Stimulated activated CD8-positive, alpha-beta memory T cell treated with anti-CD3 and anti-CD28 coated beads, Interleukin-15, amount 100 ng/mL, for 4 hours (primary cell): ENCODE results near the gene SELENOW.
"Not testable (repeated sequence)": the region's sequence is repeated elsewhere in the genome, so short reads cannot be mapped to it uniquely, and the experiment has no call there.

ENCODE experiments used
- DNase-seq, 2 donors: peaks; one replicate each; pipeline ENCODE4 v3.0.0-alpha.2; 2020; ENCODE audit warnings: low read depth in 2 of 2

SELENOW gene

DNA sequence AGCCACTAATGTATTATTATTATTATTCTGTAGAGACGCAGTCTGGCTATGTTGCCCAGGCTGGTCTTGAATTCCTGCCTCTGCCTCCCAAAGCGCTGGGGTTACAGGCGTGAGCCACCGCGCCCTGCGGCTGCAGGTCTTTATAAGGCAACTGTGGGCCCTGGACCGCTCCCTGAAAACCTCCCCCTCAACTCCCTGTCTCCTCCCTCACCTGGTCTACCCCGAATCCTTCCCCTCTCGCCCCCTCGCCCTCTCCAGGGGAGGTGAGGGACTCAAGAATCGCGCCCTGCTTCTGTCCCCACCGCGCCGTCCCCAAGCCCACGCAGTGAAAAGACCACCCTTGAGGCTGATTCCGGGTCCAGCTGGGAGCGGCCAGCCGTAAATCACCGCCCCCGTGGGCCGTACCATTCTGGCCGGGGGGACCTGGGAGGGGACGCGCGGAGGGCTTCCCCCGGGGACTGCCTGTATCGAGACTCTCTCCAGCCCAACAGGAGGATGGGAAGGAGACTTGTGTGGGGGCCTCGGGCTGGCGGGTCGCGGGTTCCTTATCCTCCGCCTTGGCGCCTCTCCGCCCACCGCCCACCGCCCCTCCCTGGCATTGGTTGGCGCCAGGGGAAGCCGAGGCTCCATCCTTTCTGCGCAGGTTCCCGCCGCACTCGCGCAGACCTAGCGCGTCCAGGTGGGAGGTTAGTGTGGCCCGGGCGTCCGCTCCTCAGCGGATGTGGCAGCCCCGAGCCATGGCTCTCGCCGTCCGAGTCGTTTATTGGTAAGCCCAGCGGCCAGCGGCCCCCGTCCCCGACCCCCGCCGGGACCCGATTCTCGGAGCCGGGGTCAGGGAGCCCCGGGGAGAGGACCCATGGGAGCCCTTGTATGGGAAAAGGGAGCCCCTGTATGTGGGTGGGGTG, at the start of gene SELENOW:
SELENOW (plus strand) TSS at position 655 of the 905 bp plus-strand sequence; CDS start at position 738, 83 bp downstream.
- DNase-seq: peak; percentile 44 to 58

DNA sequence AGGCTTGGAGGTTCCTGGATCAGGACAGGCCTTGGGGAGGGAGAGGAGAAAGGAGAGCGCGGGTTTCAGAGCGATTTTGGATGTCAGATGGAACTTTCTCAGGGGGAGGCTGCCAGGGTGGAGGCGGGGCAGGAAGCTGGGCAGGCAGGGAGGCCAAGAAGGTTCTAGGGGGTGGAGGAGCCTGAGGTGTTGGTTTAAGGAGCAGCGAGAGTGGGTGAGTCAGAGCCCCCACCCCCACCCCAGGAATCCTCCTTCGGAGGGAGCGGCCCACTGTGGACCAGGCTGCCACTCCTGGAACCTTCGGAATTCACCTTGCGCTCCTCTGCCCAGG, 49.1 kb upstream of the SELENOW start:
- DNase-seq: no peak

DNA sequence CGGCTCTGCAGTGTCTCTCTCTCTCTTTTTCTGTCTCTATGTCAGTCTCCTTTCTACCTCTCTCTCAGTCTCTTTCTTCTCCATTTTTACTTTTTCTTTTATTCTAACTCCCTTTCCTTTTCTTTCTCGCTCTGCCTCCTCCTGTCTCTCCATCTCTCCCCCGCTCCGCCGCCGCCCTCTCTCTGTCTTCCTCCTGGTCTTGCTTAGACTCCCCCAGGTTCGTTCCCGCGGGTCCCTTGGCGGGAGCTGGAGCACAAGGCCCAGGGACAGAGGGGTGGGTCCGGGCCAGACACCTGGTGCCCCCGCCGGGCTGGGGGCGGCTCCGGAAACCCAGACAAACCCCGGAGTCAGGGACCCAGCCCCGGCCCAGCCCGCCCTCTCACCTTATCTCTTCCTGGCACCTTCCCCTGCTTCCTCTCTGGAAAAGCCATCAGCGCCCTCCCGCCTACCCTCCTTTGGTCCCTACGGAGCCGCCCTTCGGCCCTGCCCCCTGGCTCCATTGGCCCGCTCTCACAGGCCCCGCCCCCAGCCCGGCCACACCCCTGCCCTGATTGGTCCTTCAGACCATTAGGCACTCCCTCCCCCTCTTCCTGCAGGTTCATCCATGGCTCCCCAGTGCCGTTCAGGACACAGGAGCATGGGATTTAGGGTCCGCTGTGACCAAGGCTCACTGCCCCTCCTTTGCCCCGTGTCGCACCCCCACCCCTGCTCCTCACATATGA, 48.5 kb upstream of the SELENOW start:
- no peak for DNase-seq

DNA sequence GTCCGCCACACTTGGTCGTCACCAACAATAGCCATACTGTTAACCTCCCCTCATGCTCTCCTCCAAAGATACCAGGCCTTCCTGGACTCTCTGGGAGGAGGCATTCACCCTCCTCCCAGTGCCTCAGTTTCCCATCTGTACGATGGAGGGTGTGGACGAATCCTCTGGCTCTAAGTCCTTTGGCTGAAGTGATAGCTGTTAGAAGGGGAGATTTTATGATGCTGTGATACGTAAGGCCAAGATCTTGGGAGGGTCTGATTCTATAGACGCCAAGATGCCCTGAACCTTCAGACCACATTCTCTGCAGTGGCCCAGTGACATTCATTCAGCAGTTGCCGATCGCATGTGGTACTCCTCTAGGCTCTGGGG, 48.0 kb upstream of the SELENOW start:
- no peak for DNase-seq

DNA sequence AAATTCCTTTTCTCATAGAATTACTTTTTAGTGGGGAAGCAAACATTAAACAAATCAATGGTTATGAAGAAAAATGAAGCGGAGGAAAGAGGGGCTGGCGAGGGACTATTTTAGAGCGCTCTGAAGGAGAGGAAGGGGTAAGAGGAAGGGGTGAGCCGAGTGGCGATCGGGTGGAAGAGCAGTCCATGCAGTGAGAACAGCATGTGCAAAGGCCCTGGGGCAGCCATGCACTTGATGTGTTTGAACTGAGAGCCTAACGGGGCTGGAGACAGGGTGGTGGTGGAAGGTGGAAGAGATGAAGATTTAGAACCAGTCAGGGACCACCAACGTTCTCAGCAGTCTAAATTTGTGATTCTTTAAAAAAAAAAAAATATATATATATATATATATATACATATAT, 47.6 kb upstream of the SELENOW start:
- no peak for DNase-seq

DNA sequence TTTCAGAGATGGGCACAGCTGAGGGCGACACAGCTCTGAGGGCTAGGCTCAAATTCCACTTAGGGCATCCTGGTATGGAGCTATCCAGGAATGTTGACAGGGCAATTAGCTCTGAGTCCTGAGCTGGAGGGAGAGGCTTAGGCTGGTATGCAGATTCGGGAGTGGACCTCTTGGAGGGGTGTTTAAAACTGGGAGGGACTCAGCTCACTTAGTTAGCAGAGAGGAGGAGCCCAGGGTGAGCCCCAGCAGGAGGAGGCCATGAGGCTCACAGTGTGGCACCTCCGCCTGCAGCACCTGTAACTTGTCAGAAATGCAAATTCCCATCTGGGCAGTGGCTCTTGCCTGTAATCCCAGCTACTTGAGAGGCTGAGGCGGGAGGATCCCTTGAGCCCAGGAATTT, 43.4 kb upstream of the SELENOW start:
- DNase-seq: no peak

DNA sequence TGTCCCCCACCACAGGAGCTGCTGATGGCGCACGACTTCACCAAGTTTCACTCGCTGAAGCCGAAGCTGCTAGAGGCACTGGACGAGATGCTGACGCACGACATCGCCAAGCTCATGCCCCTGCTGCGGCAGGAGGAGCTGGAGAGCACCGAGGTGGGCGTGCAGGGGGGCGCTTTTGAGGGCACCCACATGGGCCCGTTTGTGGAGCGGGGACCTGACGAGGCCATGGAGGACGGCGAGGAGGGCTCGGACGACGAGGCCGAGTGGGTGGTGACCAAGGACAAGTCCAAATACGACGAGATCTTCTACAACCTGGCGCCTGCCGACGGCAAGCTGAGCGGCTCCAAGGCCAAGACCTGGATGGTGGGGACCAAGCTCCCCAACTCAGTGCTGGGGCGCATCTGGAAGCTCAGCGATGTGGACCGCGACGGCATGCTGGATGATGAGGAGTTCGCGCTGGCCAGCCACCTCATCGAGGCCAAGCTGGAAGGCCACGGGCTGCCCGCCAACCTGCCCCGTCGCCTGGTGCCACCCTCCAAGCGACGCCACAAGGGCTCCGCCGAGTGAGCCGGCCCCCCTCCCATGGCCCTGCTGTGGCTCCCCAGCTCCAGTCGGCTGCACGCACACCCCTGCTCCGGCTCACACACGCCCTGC, 37.5 kb upstream of the SELENOW start:
- no peak for DNase-seq

DNA sequence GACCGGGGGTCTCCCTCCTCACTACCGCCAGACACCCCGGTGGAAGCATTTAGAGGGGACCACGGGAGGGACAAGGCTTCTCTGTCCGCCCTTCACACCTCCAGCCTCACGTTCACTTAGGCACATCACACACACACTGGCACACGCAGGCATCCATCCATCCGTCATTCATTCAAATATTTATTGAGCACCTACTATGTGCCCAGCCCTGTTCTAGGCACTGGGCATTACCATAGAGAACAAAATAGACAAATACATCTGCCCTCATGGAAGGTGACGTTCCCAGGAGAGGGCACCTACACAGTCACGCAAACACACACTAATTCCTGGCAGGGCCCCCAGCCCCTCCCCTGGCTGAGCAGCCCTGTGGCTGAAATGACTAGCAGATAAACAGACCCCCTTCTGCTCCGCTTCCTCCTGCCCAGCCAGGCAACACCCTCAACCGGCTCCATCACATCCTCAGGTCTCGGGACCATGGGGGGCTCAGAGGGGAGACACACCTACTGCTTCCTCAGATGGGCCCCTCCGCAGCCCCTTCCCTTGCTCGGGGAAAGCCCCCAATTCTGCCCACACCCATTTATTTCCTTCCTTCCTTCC, 36.9 kb upstream of the SELENOW start:
- DNase-seq: no peak

DNA sequence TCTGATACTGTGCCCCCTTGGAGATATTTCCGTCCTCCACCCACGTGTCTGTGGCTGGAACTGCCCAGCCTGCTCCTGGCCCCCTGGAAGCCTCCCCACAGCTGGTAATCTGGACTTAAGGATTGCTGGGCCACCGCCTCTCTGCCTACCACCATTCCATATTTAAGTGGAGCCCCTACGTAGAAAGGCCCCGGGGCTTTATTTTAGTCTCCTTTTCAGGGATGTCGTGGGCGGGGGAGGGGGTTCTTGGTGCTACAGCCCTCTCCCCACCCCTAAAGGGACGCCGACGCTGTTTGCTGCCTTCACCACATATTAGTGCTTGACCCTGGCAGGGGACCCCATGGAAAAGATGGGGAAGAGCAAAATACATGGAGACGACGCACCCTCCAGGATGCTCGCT, 35.9 kb upstream of the SELENOW start:
- no peak for DNase-seq

DNA sequence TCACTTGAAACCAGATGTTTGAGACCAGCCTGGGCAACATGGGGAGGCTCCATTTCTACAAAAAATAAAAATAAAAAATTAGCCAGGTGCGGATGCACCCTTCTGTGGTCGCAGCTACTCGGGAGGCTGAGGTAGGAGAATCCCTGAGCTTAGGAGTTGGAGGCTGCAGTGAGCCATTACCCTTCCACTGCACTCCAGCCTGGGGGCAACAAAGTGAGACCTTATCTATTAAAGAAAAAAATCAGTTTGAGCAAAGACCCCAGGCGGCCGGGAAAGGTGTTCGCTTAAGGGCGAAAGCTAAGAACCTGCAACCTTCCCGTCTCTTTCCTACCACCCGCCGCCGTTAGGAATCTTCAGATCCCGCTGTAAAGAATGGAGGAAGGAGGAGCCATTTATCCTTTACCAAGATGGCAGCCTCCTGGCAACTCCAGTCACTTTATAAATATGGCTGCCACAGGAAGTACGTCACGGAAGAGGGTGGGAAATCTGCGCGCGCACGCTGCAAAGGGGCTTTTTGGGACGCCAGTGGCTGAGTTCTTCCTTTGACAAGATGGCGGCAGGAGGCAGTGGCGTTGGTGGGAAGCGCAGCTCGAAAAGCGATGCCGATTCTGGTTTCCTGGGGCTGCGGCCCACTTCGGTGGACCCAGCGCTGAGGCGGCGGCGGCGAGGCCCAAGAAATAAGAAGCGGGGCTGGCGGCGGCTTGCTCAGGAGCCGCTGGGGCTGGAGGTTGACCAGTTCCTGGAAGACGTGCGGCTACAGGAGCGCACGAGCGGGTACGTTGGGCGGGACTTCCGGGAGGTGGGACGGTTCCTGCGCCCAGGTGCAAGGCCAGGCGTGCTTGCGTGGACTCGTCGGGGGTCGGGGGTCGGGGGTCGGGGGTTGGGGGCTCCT, 33.2 kb upstream of the SELENOW start, which contains the start of gene NOP53:
NOP53 (plus strand) TSS at position 537 of the 892 bp plus-strand sequence; CDS start at position 551, 14 bp downstream.
- DNase-seq: peak; percentile 91 to 94

DNA sequence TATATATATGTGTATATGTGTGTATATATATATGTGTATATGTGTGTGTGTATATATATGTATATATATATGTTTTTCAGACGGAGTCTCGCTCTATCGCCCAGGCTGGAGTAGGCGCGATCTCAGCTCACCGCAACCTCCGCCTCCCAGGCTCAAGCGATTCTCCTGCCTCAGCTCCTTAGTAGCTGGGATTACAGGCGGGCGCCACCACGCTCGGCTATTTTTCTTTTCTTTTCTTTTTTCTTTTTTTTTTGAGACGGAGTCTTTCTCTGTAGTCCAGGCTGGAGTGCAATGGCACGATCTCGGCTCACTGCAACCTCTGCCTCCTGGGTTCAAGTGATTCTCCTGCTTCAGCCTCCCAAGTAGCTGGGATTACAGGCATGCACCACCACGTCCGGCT, 32.4 kb upstream of the SELENOW start:
- DNase-seq: not testable (repeated sequence)

DNA sequence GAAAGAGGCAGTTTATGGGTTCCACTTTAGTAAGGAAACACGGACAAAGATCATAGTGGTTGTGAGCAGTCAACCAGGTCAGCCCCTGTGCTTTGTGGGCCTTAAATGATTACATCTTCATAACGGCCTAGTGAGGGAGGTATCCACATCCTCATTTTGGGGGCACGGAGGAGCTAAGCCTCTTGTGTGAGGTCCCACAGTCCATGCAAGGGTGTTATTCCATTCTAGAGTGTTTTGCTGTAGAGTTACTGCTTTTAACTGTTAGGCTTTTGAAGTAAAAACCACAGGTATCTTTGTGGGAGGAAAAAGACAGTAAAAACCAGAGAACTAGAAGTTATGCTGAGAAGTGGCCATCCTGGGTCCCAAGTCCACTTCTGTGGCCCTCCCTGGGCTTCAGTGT, 29.2 kb upstream of the SELENOW start:
- no peak for DNase-seq

DNA sequence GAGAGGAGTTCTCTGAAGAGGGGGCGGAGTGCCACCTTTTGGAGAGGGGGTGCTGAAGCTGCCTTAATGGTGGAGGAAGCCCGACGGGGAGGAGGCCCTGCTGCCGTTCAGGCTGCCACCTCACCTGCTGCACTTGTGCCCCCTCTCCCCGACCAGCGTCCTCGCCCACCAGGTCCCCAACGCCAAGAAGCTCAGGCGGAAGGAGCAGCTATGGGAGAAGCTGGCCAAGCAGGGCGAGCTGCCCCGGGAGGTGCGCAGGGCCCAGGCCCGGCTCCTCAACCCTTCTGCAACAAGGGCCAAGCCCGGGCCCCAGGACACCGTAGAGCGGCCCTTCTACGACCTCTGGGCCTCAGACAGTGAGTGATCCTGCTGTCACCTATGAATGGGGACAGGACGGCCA, 27.8 kb upstream of the SELENOW start:
- DNase-seq: no peak

DNA sequence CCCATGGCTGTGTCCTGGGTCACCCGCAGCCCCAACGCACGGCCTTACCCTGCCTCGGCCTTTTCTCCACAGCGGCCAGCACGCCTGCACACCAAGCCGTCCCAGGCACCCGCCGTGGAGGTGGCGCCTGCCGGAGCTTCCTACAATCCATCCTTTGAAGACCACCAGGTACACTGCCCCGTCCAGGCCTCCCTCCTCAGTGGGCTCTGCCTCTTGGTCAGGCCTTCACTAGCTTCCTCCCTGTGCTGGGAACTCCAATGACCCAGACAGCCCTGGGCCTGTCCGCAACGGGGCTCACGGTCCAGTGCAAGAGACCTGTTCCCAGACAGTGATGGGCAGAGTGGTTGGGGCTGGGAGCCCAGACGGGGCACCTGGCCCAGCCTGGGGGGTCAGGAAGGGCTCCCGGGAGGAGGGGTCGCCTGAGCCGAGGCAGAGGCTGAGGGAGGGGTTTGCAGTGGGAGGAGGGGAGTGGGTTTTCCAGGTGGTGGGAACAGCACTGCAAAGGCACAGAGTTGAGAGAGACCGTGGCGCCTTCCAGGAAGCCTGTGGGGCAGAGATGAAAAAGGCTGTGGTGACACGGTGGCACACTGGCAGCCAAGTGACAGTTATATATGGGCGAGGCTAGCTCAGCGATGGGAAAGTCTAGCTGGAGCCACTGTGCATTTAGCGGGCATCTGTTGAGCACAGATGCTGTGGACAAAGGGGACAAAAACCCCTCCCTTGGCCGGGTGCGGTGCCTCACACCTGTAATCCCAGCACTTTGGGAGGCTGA, 25.9 kb upstream of the SELENOW start:
- no peak for DNase-seq

DNA sequence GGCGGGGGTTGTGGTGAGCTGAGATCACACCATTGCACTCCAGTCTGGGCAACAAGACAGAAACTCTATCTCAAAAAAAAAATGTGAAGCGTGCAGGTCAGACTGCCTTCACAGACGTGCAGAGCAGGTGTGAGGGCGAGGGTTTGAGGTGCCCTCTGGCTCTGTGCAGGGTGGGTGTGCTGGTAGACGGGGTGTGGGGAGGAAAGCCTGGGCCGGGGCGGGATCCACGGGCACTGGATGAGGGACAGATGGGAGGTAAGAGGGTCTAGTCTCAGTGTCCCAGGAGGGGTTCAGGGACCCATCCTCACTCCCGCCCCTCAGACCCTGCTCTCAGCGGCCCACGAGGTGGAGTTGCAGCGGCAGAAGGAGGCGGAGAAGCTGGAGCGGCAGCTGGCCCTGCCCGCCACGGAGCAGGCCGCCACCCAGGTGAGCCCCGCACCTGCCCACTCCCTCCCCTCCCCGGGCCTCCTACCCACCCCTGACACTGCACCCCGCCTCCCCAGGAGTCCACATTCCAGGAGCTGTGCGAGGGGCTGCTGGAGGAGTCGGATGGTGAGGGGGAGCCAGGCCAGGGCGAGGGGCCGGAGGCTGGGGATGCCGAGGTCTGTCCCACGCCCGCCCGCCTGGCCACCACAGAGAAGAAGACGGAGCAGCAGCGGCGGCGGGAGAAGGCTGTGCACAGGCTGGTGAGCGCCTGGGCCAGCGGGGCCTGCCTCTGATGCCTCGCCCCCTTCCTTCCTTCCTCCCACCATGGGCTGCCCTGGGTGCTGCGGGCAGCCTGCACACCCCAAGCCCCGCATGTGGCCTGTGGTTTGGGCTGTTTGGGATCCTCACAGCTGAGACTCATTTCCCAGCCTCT, 24.1 kb upstream of the SELENOW start:
- no peak for DNase-seq

DNA sequence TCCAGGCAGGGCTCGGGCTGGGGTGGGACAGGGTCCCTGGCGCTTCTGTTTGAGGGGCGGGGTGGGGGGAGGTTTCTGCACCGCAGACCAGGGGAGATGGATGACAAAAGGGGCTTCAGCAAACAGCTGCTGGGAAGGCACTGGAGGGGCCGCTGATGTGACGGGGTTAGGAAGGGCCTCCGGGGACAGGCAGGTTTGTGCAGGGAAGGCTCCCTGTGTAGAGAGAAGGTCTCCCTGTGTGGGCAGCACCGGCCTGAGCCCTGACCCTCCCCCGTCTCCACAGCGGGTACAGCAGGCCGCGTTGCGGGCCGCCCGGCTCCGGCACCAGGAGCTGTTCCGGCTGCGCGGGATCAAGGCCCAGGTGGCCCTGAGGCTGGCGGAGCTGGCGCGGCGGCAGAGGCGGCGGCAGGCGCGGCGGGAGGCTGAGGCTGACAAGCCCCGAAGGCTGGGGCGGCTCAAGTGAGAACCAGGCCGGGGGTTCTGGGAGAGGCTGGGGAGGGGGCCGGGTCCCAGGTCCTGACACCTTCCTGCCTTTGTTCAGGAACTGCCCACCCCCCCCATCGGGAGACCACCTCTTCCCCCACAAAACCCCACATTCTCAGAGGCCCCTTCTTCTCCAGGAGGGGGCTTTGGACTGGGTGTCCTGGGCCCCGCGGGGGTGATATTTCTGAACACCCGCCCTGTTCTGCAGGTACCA, 23.3 kb upstream of the SELENOW start:
- no peak for DNase-seq

DNA sequence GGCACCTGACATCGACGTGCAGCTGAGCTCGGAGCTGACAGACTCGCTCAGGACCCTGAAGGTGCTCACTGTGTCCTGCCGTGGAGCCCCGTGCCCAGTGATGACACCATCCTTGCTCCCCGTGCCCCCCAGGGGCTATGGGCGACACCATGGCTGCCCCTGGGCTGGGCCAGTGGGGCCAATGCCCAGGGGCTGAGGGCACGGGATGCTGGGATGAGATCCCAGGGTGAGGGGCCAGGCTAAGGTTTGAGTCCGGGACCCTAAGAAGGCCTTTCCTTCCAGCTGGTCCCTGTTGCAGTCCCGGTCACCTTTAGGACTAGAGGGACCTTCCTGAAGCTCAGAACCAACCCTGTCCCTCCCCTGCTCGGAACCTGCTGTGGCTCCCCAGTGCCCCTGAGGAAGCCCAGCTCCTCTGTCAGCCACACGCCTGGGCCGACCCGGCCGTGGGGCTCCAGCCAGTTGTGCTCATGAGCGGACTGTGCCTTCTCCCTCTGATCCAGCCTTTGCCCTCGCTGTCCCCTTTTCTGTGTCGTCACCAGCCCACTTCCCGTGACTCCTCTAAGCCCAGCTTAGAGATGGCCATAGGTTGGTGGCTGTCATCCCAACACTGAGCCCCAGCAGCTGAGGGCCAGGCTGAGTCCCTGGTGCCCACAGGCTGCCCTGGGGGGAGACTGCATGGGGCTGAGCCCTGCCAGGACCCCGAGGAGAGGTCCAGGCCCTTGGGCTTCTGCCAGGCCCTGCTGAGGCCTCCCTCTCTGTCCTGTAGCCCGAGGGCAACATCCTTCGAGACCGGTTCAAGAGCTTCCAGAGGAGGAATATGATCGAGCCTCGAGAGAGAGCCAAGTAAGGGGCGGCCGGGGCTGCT, 22.5 kb upstream of the SELENOW start:
- DNase-seq: no peak

DNA sequence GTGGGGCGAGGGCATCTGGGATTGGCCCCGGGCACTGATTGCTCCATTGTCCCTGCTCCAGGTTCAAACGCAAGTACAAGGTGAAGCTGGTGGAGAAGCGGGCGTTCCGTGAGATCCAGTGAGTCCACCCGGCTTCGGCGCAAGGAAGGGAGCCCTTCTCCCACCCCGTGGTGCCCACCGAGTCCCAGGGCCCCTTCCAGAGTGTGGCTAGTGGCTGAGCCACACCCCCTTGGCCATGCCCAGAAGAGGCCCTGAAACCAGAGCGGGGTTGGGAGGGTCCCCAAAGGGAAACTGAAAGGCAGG, 21.9 kb upstream of the SELENOW start:
- no peak for DNase-seq
